ENCODE data around the gene TUBA3D. TPM values are rescaled to one million over a fixed set of nuclear protein-coding genes. Genes with fewer than 3 reads are reported as not detected.
A peak's percentile ranks its signal among the peaks of the same experiment; 100 is the strongest.
"Not testable (repeated sequence)": the region's sequence is repeated elsewhere in the genome, so short reads cannot be mapped to it uniquely, and the experiment has no call there.

The TUBA3D gene
- total and polyA plus RNA-seq, 9 of the 15 experiments (the other 6 are each of a cell fraction or from before 2014, with no cell fraction given): not detected

DNA sequence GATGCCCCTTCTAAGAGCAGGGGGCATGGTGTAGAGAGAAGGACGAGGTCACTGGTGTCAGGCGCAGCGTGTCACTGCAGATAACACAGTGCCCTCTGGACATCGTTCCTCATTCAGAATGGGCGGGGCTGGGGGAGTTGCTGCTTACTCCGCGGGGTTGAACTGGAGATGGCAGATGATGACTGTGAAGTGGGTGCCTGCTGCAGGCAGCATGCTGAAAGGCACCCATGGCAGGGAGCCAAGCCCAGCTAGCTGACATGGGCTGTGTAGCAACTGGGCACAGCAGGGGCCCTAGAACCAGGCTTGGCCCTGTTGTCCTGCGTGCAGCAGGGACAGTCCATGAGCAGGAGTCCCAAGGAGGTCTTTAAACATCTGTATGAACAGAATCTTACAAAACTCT, 4.3 kb upstream of the TUBA3D start:
- BruUV-seq (replicated peaks); H4K20me1 ChIP-seq (replicated peaks; ENCODE audit: control insufficient read depth, insufficient read depth, low read length); H3K4me2 ChIP-seq (ENCODE audit: insufficient read depth, low read length); H3K79me2 ChIP-seq (ENCODE audit: control insufficient read depth, insufficient read depth, low read length); intact Hi-C loops (cut with micrococcal nuclease); H2AFZ ChIP-seq (ENCODE audit: low read depth, low read length); H3K36me3 ChIP-seq (ENCODE audit: control insufficient read depth, insufficient read depth, low read length); CTCF ChIA-PET (ENCODE audit: low intra/inter-chr PET ratio); POLR2A ChIA-PET; H3K4me3 ChIP-seq; H3K4me1 ChIP-seq (replicated peaks in 1 of 2; ENCODE audit: control insufficient read depth in 2 of 2, insufficient read depth in 2 of 2, low read length in 2 of 2); H3K27me3 ChIP-seq (ENCODE audit: control insufficient read depth in 2 of 2, insufficient read depth in 2 of 2, low read length in 2 of 2); H3K9me3 ChIP-seq (replicated peaks; ENCODE audit: control insufficient read depth, insufficient read depth, low read depth, low read length); H3K9me1 ChIP-seq (ENCODE audit: control insufficient read depth, insufficient read depth, low read length); H3K27ac ChIP-seq (ENCODE audit: extremely low read depth, low read depth, low read length); H3K9ac ChIP-seq (ENCODE audit: insufficient read depth in 1 of 2, low read depth in 2 of 2, low read length in 2 of 2); TF ChIP-seq ATF1 (CRISPR knock-in tag; IDR thresholded peaks at IDR 0.05): not testable (repeated sequence)
- DNase-seq (ENCODE audit: extremely low read depth in 1 of 4, low spot score in 3 of 4) (peak in 2 of 4 experiments; percentile 23 to 57), ATAC-seq (peak; percentile 95), FAIRE-seq (peak; percentile 93)
- in situ Hi-C loops (cut with MboI): loop anchor here (5.0 kb wide), 1 partner anchor 1269 kb away; no protein-coding TSS in a partner anchor
- peak; percentile 38; the same call in 1 of the 2 replicates for TF ChIP-seq ZNF316 (IDR thresholded peaks at IDR 0.05)
- TF ChIP-seq ATF1 (tag; IDR thresholded peaks at IDR 0.05): 0 out of 2 replicates have a peak, but pooled peaks have one; percentile 13
- TF ChIP-seq NFIC (IDR thresholded peaks at IDR 0.05): peak; percentile 84
- TF ChIP-seq, protein P1, sequence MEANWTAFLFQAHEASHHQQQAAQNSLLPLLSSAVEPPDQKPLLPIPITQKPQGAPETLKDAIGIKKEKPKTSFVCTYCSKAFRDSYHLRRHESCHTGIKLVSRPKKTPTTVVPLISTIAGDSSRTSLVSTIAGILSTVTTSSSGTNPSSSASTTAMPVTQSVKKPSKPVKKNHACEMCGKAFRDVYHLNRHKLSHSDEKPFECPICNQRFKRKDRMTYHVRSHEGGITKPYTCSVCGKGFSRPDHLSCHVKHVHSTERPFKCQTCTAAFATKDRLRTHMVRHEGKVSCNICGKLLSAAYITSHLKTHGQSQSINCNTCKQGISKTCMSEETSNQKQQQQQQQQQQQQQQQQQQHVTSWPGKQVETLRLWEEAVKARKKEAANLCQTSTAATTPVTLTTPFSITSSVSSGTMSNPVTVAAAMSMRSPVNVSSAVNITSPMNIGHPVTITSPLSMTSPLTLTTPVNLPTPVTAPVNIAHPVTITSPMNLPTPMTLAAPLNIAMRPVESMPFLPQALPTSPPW (CRISPR knock-in tag; IDR thresholded peaks at IDR 0.05): peak; percentile 31
- WGBS (ENCODE audit: insufficient coverage, low coverage, missing lambda C conversion rate): 27% methylated on average over 1 of the region's 8 CpGs

DNA sequence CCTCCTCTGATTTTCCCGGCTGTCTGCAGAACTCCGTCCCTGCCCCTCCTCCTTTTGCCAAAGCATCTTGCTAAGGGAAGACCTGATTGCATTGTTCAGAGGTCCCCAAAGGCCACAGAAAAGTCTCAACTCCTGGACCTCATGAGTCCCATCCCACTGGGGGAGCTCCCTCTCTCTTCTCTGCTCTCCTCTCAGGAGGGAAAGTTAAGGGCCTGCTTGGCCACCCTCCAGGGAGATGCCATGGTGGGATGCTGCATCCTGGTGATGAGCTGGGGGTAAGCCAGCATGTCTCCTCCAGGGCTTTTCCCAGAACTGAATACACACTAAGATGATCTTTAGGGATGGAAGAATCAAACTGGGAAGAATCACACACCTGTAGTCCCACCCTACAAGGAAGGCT, 2.7 kb upstream of the TUBA3D start:
- H3K4me2 ChIP-seq (ENCODE audit: insufficient read depth, low read length); intact Hi-C loops (cut with micrococcal nuclease); BruUV-seq (replicated peaks); H3K4me3 ChIP-seq; H3K27me3 ChIP-seq (ENCODE audit: control insufficient read depth in 2 of 2, insufficient read depth in 2 of 2, low read length in 2 of 2); ATAC-seq; H3K79me2 ChIP-seq (ENCODE audit: control insufficient read depth, insufficient read depth, low read length); H3K9ac ChIP-seq (ENCODE audit: insufficient read depth in 1 of 2, low read depth in 2 of 2, low read length in 2 of 2); H3K27ac ChIP-seq (ENCODE audit: extremely low read depth, low read depth, low read length); H3K4me1 ChIP-seq (replicated peaks in 1 of 2; ENCODE audit: control insufficient read depth in 2 of 2, insufficient read depth in 2 of 2, low read length in 2 of 2); H2AFZ ChIP-seq (ENCODE audit: low read depth, low read length); DNase-seq (ENCODE audit: extremely low read depth in 1 of 4, low spot score in 3 of 4); H3K9me3 ChIP-seq (replicated peaks; ENCODE audit: control insufficient read depth, insufficient read depth, low read depth, low read length); H3K36me3 ChIP-seq (ENCODE audit: control insufficient read depth, insufficient read depth, low read length); H4K20me1 ChIP-seq (replicated peaks; ENCODE audit: control insufficient read depth, insufficient read depth, low read length); H3K9me1 ChIP-seq (ENCODE audit: control insufficient read depth, insufficient read depth, low read length); CTCF ChIA-PET (ENCODE audit: low intra/inter-chr PET ratio); FAIRE-seq: not testable (repeated sequence)
- in situ Hi-C loops (cut with MboI): loop anchor here (5.0 kb wide), 1 partner anchor 1271 kb away; no protein-coding TSS in a partner anchor
- POLR2A ChIA-PET: interaction anchor here (0.9 kb wide), 1 partner anchor 14 kb away, joined by 3 read pairs; no protein-coding TSS in a partner anchor
- WGBS (ENCODE audit: insufficient coverage, low coverage, missing lambda C conversion rate): no CpG with 5 or more reads among the region's 2 CpGs

DNA sequence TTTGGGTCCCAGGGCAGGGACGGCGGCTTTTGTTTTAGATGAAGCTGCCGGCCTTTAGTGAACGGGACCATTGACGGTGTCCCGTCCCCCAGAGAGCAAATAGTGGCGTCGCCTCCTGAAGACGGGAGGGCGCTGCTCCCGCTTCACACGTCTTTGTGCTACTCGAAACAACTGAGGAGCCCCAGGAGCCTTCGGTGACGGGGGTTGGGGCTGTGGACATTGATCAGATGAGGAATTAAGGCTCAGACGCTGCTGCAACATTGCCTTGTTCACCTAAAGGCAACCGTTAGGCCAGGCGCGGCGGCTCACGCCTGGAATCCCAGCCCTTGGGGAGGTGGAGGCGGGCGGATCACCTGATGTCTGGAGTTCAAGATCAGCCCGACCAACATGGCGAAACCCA, 444 bp downstream of the TUBA3D start:
- FAIRE-seq; H3K36me3 ChIP-seq (ENCODE audit: control insufficient read depth, insufficient read depth, low read length); H3K9me1 ChIP-seq (ENCODE audit: control insufficient read depth, insufficient read depth, low read length); POLR2A ChIA-PET; BruUV-seq (replicated peaks); H3K9me3 ChIP-seq (replicated peaks; ENCODE audit: control insufficient read depth, insufficient read depth, low read depth, low read length); H3K79me2 ChIP-seq (ENCODE audit: control insufficient read depth, insufficient read depth, low read length); ATAC-seq; H3K27ac ChIP-seq (ENCODE audit: extremely low read depth, low read depth, low read length); H3K9ac ChIP-seq (ENCODE audit: insufficient read depth in 1 of 2, low read depth in 2 of 2, low read length in 2 of 2); H3K4me3 ChIP-seq; in situ Hi-C loops (cut with MboI); H3K4me1 ChIP-seq (replicated peaks in 1 of 2; ENCODE audit: control insufficient read depth in 2 of 2, insufficient read depth in 2 of 2, low read length in 2 of 2); H2AFZ ChIP-seq (ENCODE audit: low read depth, low read length); intact Hi-C loops (cut with micrococcal nuclease); DNase-seq (ENCODE audit: extremely low read depth in 1 of 4, low spot score in 3 of 4); H3K4me2 ChIP-seq (ENCODE audit: insufficient read depth, low read length); H4K20me1 ChIP-seq (replicated peaks; ENCODE audit: control insufficient read depth, insufficient read depth, low read length); H3K27me3 ChIP-seq (ENCODE audit: control insufficient read depth in 2 of 2, insufficient read depth in 2 of 2, low read length in 2 of 2); CTCF ChIA-PET (ENCODE audit: low intra/inter-chr PET ratio): not testable (repeated sequence)
- WGBS (ENCODE audit: insufficient coverage, low coverage, missing lambda C conversion rate): 97% methylated on average over 15 of the region's 25 CpGs

Measured in K562 (cell line).